ENCODE results near the gene GRXCR2. TPM values are rescaled to one million over a fixed set of nuclear protein-coding genes. Genes with fewer than 3 reads are reported as not detected.

Gene GRXCR2
- total RNA-seq, 1 experiment from 2014 or later = not detected

DNA sequence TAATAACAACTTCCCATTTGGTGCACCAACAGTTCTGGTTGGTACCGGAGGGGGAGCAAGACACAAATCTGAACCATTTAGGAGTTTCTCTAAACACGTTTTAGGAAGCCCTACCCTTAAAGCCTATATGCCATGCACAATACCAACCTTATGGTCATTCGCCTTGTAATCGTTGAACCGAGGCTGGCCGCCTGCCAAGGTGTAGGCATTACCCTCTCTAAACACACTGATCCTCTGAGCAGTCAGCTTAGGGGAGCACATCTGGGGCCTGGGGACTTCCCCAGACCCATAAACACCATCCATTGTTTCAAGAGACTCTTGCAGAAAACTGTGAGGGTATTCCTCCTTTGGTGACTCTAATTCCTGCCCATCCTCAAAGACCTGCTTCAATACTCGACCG is 328 bp downstream of the GRXCR2 start:
- RAD21 ChIA-PET (ENCODE audit: low non-redundant PET in 1 of 2, low total read pairs in 2 of 2, uncharacterized antibody in 2 of 2, unreplicated experiment in 2 of 2) = no interaction called here

GRCh38 chr5:145869753-145870152 is 3.1 kb downstream of the GRXCR2 start:
- DNase-seq (ENCODE audit: low read depth, low spot score) = no peak
- BruUV-seq (replicated peaks) = no TSS peak
- Histone ChIP-seq H3K79me2 (ENCODE audit: insufficient read depth, low read length) (no peaks in the 10 kb centered on the region), H3K4me2 (ENCODE audit: low read length) (no peak overlapping the region), H3K4me1 (ENCODE audit: control insufficient read depth in 1 of 2, insufficient read depth in 2 of 2, low read length in 2 of 2) (no peaks in the 10 kb centered on the region), H3K9me3 (ENCODE audit: control insufficient read depth in 1 of 2, insufficient read depth in 1 of 2, low read depth in 1 of 2, low read length in 2 of 2) (no peaks in the 10 kb centered on the region), H4K20me1 (ENCODE audit: insufficient read depth) (no peaks in the 10 kb centered on the region), H3K27ac (ENCODE audit: low read depth, low read length) (no peak overlapping the region), H3K9me2 (ENCODE audit: insufficient read depth) (0 out of 2 replicates have a peak, but pooled peaks cover 3% of the 10 kb centered on the region), H3K27me3 (ENCODE audit: insufficient read depth, low read length) (no peaks in the 10 kb centered on the region), H3K36me3 (ENCODE audit: control insufficient read depth in 1 of 2, insufficient read depth in 2 of 2, low read length in 2 of 2) (no peaks in the 10 kb centered on the region), H3K9ac (ENCODE audit: low read length) (no peak overlapping the region), H3K4me3 (replicated peaks in 1 of 2; ENCODE audit: low read depth in 1 of 2, low read length in 2 of 2) (no peak overlapping the region), H2AFZ (ENCODE audit: low read depth, low read length, poor library complexity, severe bottlenecking) (no peak overlapping the region)
- intact Hi-C loops (cut with micrococcal nuclease) = no loop called here
- TF ChIP-seq ATF3 (IDR thresholded peaks at IDR 0.05) (no peak), JUND (IDR thresholded peaks at IDR 0.05) (no peak), SP1 (IDR thresholded peaks at IDR 0.05; ENCODE audit: low read depth) (no peak), TCF7L2 (IDR thresholded peaks at IDR 0.05; ENCODE audit: borderline replicate concordance, extremely low read depth, insufficient read depth, insufficient read length) (no peak)
- POLR2A ChIA-PET = no interaction called here
- ATAC-seq = no peak
- CTCF ChIA-PET = no interaction called here
- RAD21 ChIA-PET (ENCODE audit: low non-redundant PET in 1 of 2, low total read pairs in 2 of 2, uncharacterized antibody in 2 of 2, unreplicated experiment in 2 of 2) = no interaction called here

More for the DNA sequence above, 328 bp downstream of the GRXCR2 start:
- Histone ChIP-seq H3K4me2 (ENCODE audit: low read length) (no peak overlapping the region), H3K27me3 (ENCODE audit: insufficient read depth, low read length) (no peaks in the 10 kb centered on the region), H3K4me1 (ENCODE audit: control insufficient read depth in 1 of 2, insufficient read depth in 2 of 2, low read length in 2 of 2) (no peaks in the 10 kb centered on the region), H2AFZ (ENCODE audit: low read depth, low read length, poor library complexity, severe bottlenecking) (no peak overlapping the region), H3K79me2 (ENCODE audit: insufficient read depth, low read length) (no peaks in the 10 kb centered on the region), H3K9me2 (ENCODE audit: insufficient read depth) (no peaks in the 10 kb centered on the region), H3K36me3 (ENCODE audit: control insufficient read depth in 1 of 2, insufficient read depth in 2 of 2, low read length in 2 of 2) (no peaks in the 10 kb centered on the region), H3K4me3 (replicated peaks in 1 of 2; ENCODE audit: low read depth in 1 of 2, low read length in 2 of 2) (no peak overlapping the region), H3K9ac (ENCODE audit: low read length) (no peak overlapping the region), H4K20me1 (ENCODE audit: insufficient read depth) (no peaks in the 10 kb centered on the region), H3K9me3 (ENCODE audit: control insufficient read depth in 1 of 2, insufficient read depth in 1 of 2, low read depth in 1 of 2, low read length in 2 of 2) (no peaks in the 10 kb centered on the region), H3K27ac (ENCODE audit: low read depth, low read length) (no peak overlapping the region)
- intact Hi-C loops (cut with micrococcal nuclease) = no loop called here
- DNase-seq (ENCODE audit: low read depth, low spot score) = no peak
- ChIA-PET POLR2A (no interaction called here), CTCF (no interaction called here)
- no peak for ATAC-seq
- no TSS peak for BruUV-seq (replicated peaks)
- TF ChIP-seq EZH2 (IDR thresholded peaks at IDR 0.05) (no peak), JUND (IDR thresholded peaks at IDR 0.05) (no peak), CEBPB (IDR thresholded peaks at IDR 0.05; ENCODE audit: low read depth) (no peak), ZFX (IDR thresholded peaks at IDR 0.05) (no peak), POLR2A (IDR thresholded peaks at IDR 0.05; ENCODE audit: borderline replicate concordance, extremely low read depth, insufficient read depth, insufficient read length) (no peak), POLR2AphosphoS5 (IDR thresholded peaks at IDR 0.05; ENCODE audit: low read depth, low read length) (no peak), RAD21 (IDR thresholded peaks at IDR 0.05; ENCODE audit: low read depth) (no peak)

All from HCT116 (cell line).